Heart right ventricle (tissue), 16 donors: ENCODE measurements around the gene ADAMTS2. TPM values are rescaled to one million over a fixed set of nuclear protein-coding genes. Genes with fewer than 3 reads are reported as not detected.
A peak's percentile ranks its signal among the peaks of the same experiment; 100 is the strongest.

Experiments
- ATAC-seq, 8 donors: fragments of 200-7000 bp; cut with Tn5 transposase; one replicate each; pipeline ENCODE4 v1.9.1; 2020; ENCODE audit warnings: mild to moderate bottlenecking in 8 of 8, moderate library complexity in 8 of 8, moderate number of reproducible peaks in 1 of 8
- DNase-seq, 2 donors: peaks; one replicate each; pipeline ENCODE4 v3.0.0-alpha.2; 2020
- H3K27ac ChIP-seq, 10 donors: fragments of 200-600 bp; sonication (generic) in 2 of 10; one replicate each; pipeline versions ENCODE4 v1.5.0 to v1.8.0; 2020 to 2022; ENCODE audit warnings: mild to moderate bottlenecking in 3 of 10
- H3K27me3 ChIP-seq, 7 donors: fragments of 200-600 bp; one replicate each; pipeline ENCODE4 v1.8.0; 2021 to 2022; ENCODE audit warnings: mild to moderate bottlenecking in 2 of 7
- H3K36me3 ChIP-seq, 9 donors: fragments of 200-600 bp; sonication (generic) in 1 of 9; one replicate each; pipeline versions ENCODE4 v1.5.0 to v1.8.0; 2020 to 2022; ENCODE audit warnings: mild to moderate bottlenecking in 2 of 9
- H3K4me1 ChIP-seq, 9 donors: fragments of 200-600 bp; sonication (generic) in 1 of 9; one replicate each; pipeline versions ENCODE4 v1.5.0 to v1.8.0; 2020 to 2022; ENCODE audit warnings: mild to moderate bottlenecking in 4 of 9
- H3K4me3 ChIP-seq, 10 donors: fragments of 200-600 bp; sonication (generic) in 2 of 10; one replicate each; pipeline versions ENCODE4 v1.5.0 to v1.8.0; 2020 to 2022; ENCODE audit warnings: mild to moderate bottlenecking in 7 of 10, moderate library complexity in 2 of 10
- H3K9me3 ChIP-seq, 11 donors: fragments of 200-600 bp in 10 of 11; sonication (generic) in 2 of 11; one replicate each; pipeline versions ENCODE4 v1.5.0 to v1.8.0; 2013 to 2022; ENCODE audit warnings: mild to moderate bottlenecking in 2 of 11, control low read depth in 1 of 11, moderate library complexity in 1 of 11
- CTCF ChIP-seq, 9 donors: fragments of 200-600 bp; sonication (generic) in 2 of 9; IDR thresholded peaks; one replicate each; pipeline versions ENCODE4 v1.5.0 to v1.8.0; 2021 to 2022; ENCODE audit warnings: antibody characterized with exemption in 9 of 9, mild to moderate bottlenecking in 5 of 9, moderate library complexity in 1 of 9
- WGBS, 2 donors: extraction: QIAGEN DNeasy Blood & Tissue Kit; methylation state at CpG; one replicate each; pipeline ENCODE4 v1.1.7; 2013; ENCODE audit warnings: inconsistent platforms in 1 of 2; 5-methylcytosine and 5-hydroxymethylcytosine counted together
- intact Hi-C, 10 donors: fragments of 100-400 bp; cut with DNase I; formaldehyde crosslinking; loops; one replicate each; pipeline versions ENCODE4 v1.11.1 to v1.14.2; 2022
- polyA plus RNA-seq, 2 donors: library from polyadenylated mRNA; stranded (reverse); fragments of 200-250 nt; gene quantifications; one replicate each; pipeline ENCODE4 v1.2.3, GENCODE V29; 2013
- total RNA-seq, 10 donors: library from RNA; stranded (reverse); fragmentation: NEBNext Ultra II Directional in 3 of 10; extraction: Animal tissue kit (Norgen Biotek cat#: 25700) in 3 of 10; gene quantifications; one replicate each; pipeline versions ENCODE4 v1.2.1 to v1.2.4, GENCODE V29; 2021 to 2023
- donor health status: Arrhythmogenic right ventricular cardiomyopathy.
- donor health status: ischemic (EF 13 %, LVEDD 7.1; RV severe dilation, severe dysfunction).
- donor health status: healthy with polysubstance abuse.
- donor health status: DM: no; HTN: yes; CAD: no.
- donor health status: DM: no; HTN: no; CAD: no.
- donor health status: ischemic (EF 25% LVEDD 6.9; RV normal size, moderate dysfunction).
- donor health status: ischemic (EF 25% LVEDD 5.7; RV mildly dilated, moderate dysfunction).
- donor health status: healthy.
- donor health status: DM: yes; HTN: yes; CAD: no.
- donor health status: Ischemic cardiomyopathy.
- donor health status: ischemic (EF 35%, LVEDD 5.7; RV mildly dilated, moderate dysfunction).
- donor health status: nonischemic (EF 11% LVEDD 7.7; RV severe dilation, severe dysfunction).
- donor health status: DM: yes; HTN: yes; CAD: no.
- donor health status: PGD.
- donor health status: ischemic (EF 29% LVEDD 5.4; RV normal size, mild dysfunction).
- donor health status: nonischemic (EF 23%, LVEDD 6.1; RV moderate dilation, normal function).

ADAMTS2 gene
- total and polyA plus RNA-seq, 12 donors, result 1.7 to 13.5 (median 3.9) TPM

DNA sequence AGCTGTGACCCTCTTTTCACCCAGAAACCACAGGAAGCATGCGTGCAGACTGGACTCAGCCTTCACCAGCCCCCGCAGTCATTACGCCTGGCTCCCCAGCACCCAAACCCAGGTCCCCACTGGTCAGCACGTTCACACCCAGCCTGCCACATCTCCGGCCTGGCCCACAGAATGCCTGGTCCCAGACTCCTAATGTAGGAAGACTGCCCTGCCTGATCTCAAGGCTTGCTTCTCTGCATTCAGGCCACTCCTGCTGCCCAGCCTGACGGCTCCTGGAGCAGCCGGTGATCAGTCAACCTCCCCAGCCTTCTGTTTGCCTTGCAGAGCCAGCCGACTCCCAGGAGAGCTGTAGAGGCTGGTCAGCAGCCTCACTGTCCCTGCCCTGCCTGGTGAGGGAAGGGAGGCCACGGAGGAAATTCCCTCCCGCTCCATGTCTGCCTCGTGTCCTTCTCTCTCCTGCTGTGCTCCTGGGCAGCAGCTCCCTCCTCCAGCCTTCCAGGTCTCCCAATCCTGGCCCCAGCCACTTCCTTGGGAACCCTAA lies 25.4 kb downstream of the ADAMTS2 start:
- DNase-seq (peak in 1 of 2 donors; percentile 15), ATAC-seq (peak in 4 of 8 donors; percentile 17 to 32 (median 30))
- H3K9me3 ChIP-seq, result no peaks in the 10 kb centered on the region
- H3K4me3 ChIP-seq, result no peak overlapping the region
- peak overlapping the region in 2 of 10 donors; percentile 9 to 40 for H3K27ac ChIP-seq
- TF ChIP-seq CTCF (IDR thresholded peaks at IDR 0.05), result no peak
- WGBS, 2 donors, result 48 to 50% methylated on average over 11 of the region's 11 CpGs
- H3K4me1 ChIP-seq, result peaks cover 0 to 30% (median 5%) of the 10 kb centered on the region in 9 donors
- intact Hi-C loops, result no loop called here
- H3K36me3 ChIP-seq, result no peaks in the 10 kb centered on the region
- peaks cover 0 to 11% (median 0%) of the 10 kb centered on the region in 7 donors for H3K27me3 ChIP-seq

DNA sequence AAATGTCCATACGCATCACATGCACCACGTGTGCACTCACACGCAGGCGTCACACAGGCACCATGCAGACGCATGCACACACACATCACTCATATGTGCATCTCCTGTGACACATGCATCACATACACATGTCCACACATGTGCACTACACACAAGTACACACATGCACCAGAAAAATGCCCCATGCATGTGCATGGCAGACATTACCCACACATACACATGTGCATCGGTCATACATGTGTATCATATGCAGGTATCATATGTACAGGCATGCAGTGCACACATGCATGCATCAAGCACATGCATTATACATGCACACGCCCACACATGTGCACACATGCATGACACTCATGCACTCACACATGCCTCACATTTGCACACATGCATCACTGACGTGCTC lies 26.1 kb downstream of the ADAMTS2 start:
- intact Hi-C loops, result no loop called here
- no peak for ATAC-seq

GRCh38 chr5:179318221-179318955 lies 26.9 kb downstream of the ADAMTS2 start:
- peaks cover 0 to 40% (median 15%) of the 10 kb centered on the region in 9 donors for H3K4me1 ChIP-seq
- DNase-seq, result peak in 1 of 2 donors; percentile 13
- peaks cover 0 to 10% (median 0%) of the 10 kb centered on the region in 7 donors for H3K27me3 ChIP-seq
- intact Hi-C loops, result no loop called here
- no peak overlapping the region for H3K4me3 ChIP-seq
- H3K27ac ChIP-seq, result no peak overlapping the region
- no peak for TF ChIP-seq CTCF (IDR thresholded peaks at IDR 0.05)
- no peaks in the 10 kb centered on the region for H3K9me3 ChIP-seq
- H3K36me3 ChIP-seq, result no peaks in the 10 kb centered on the region
- peak in 1 of 8 donors; percentile 21 for ATAC-seq
- WGBS, 2 donors, result 61 to 62% methylated on average over 21 of the region's 21 CpGs

More for the DNA sequence above, 26.1 kb downstream of the ADAMTS2 start:
- H3K36me3 ChIP-seq, result no peaks in the 10 kb centered on the region
- no peaks in the 10 kb centered on the region for H3K9me3 ChIP-seq
- TF ChIP-seq CTCF (IDR thresholded peaks at IDR 0.05), result no peak
- 91 to 93% methylated on average over 8 of the region's 8 CpGs for whole genome bisulfite sequencing, 2 donors
- H3K4me3 ChIP-seq, result no peak overlapping the region
- peak in 1 of 2 donors; percentile 0 for DNase-seq
- peaks cover 0 to 36% (median 12%) of the 10 kb centered on the region in 9 donors for H3K4me1 ChIP-seq
- H3K27ac ChIP-seq, result no peak overlapping the region
- peaks cover 0 to 10% (median 0%) of the 10 kb centered on the region in 7 donors for H3K27me3 ChIP-seq

GRCh38 chr5:179317411-179318220 lies 27.6 kb downstream of the ADAMTS2 start:
- Histone ChIP-seq H3K9me3 (peaks cover 0 to under 1% (median 0%) of the 10 kb centered on the region in 11 donors), H3K27me3 (peaks cover 0 to 10% (median 0%) of the 10 kb centered on the region in 7 donors), H3K4me1 (peaks cover 0 to 40% (median 15%) of the 10 kb centered on the region in 9 donors), H3K36me3 (no peaks in the 10 kb centered on the region), H3K27ac (no peak overlapping the region), H3K4me3 (no peak overlapping the region)
- peak in 1 of 2 donors; percentile 5 for DNase-seq
- WGBS, 2 donors, result 70 to 75% methylated on average over 19 of the region's 19 CpGs
- TF ChIP-seq CTCF (IDR thresholded peaks at IDR 0.05), result no peak
- no peak for ATAC-seq
- intact Hi-C loops, result no loop called here
